Testis (tissue), 3 donors: ENCODE results near the gene ZNF714. TPM values are rescaled to one million over a fixed set of nuclear protein-coding genes. Genes with fewer than 3 reads are reported as not detected.
A peak's percentile ranks its signal among the peaks of the same experiment; 100 is the strongest.
"Not testable (repeated sequence)": the region's sequence is repeated elsewhere in the genome, so short reads cannot be mapped to it uniquely, and the experiment has no call there.

ENCODE experiments used
- DNase-seq: peaks from one replicate; pipeline ENCODE4 v3.0.0-alpha.2; 2019
- H3K27ac ChIP-seq, 2 donors: fragments of 200-600 bp; sonication (generic); one replicate each; pipeline ENCODE4 v1.5.1; 2019
- H3K27me3 ChIP-seq: fragments of 200-600 bp; sonication (generic); one replicate; pipeline ENCODE4 v1.5.1; 2019
- H3K36me3 ChIP-seq: fragments of 200-600 bp; sonication (generic); one replicate; pipeline ENCODE4 v1.5.1; 2017; ENCODE audit warnings: low read depth; ENCODE audit errors: missing control alignments
- H3K4me1 ChIP-seq: fragments of 200-600 bp; sonication (generic); one replicate; pipeline ENCODE4 v1.5.1; 2019
- H3K4me3 ChIP-seq, 2 donors: fragments of 200-600 bp; sonication (generic); one replicate each; pipeline ENCODE4 v1.5.1; 2017 to 2019
- H3K9me3 ChIP-seq: fragments of 200-600 bp; sonication (generic); one replicate; pipeline ENCODE4 v1.5.1; 2017
- CTCF ChIP-seq, 3 experiments: fragments of 450-650 bp in 2 of 3; fragments of 200-600 bp in 1 of 3; sonication (generic) in 1 of 3; IDR thresholded peaks; one replicate each; pipeline ENCODE4 v1.5.1; 2016 to 2019; ENCODE audit warnings: antibody characterized with exemption in 3 of 3, mild to moderate bottlenecking in 2 of 3, moderate library complexity in 1 of 3
- POLR2A ChIP-seq: fragments of 450-650 bp; IDR thresholded peaks from one replicate; pipeline ENCODE4 v1.6.1; 2017; ENCODE audit warnings: antibody characterized with exemption, mild to moderate bottlenecking, moderate library complexity
- WGBS, 2 donors: methylation state at CpG; one replicate each; pipeline ENCODE4 v1.1.5; 2018; 5-methylcytosine and 5-hydroxymethylcytosine counted together
- intact Hi-C: fragments of 100-400 bp; cut with DNase I; formaldehyde crosslinking; loops from one replicate; pipeline ENCODE4 v1.15.1; 2023; ENCODE audit warnings: low total_unique reads
- polyA plus RNA-seq: library from polyadenylated mRNA; stranded (reverse); fragments of 350-450 nt; fragmentation: Illumina TruSeq; extraction: RNeasy Lipid Tissue Mini Kit (QIAGEN cat#74804); gene quantifications from one replicate; pipeline ENCODE4 v1.2.3, GENCODE V29; 2014; ENCODE audit warnings: low read depth, low replicate concordance; ENCODE audit not compliant: insufficient read depth
- total RNA-seq, 2 donors: library from RNA; depleted of rRNA; stranded (reverse); fragments of >200 nt; gene quantifications; one replicate each; pipeline ENCODE4 v1.2.3, GENCODE V29; 2016

The ZNF714 gene
- total and polyA plus RNA-seq, 3 donors from 2014 or later, result 4.2 to 36.4 (median 25.3) TPM

GRCh38 chr19:21134934-21135366 lies 52.9 kb downstream of the ZNF714 start:
- Histone ChIP-seq H3K27ac (no peak overlapping the region), H3K4me1 (no peaks in the 10 kb centered on the region), H3K9me3 (no peaks in the 10 kb centered on the region), H3K36me3 (no peaks in the 10 kb centered on the region), H3K27me3 (no peaks in the 10 kb centered on the region), H3K4me3 (no peak overlapping the region)
- WGBS, 2 donors, result 70 to 72% methylated on average over 2 of the region's 2 CpGs
- TF ChIP-seq POLR2A (no peak), CTCF (IDR thresholded peaks at IDR 0.05) (no peak)
- no peak for DNase-seq
- intact Hi-C loops, result no loop called here

GRCh38 chr19:21135433-21135832 lies 53.4 kb downstream of the ZNF714 start:
- no peaks in the 10 kb centered on the region for H3K36me3 ChIP-seq

GRCh38 chr19:21138130-21138529 lies 56.1 kb downstream of the ZNF714 start:
- DNase-seq, result no peak
- Histone ChIP-seq H3K27me3 (no peaks in the 10 kb centered on the region), H3K4me1 (no peaks in the 10 kb centered on the region), H3K9me3 (no peaks in the 10 kb centered on the region), H3K4me3 (no peak overlapping the region), H3K27ac (no peak overlapping the region), H3K36me3 (no peaks in the 10 kb centered on the region)
- intact Hi-C loops, result no loop called here
- TF ChIP-seq CTCF (IDR thresholded peaks at IDR 0.05) (no peak), POLR2A (no peak)

More at GRCh38 chr19:21135433-21135832, 53.4 kb downstream of the ZNF714 start:
- DNase-seq, result no peak
- 83 to 88% methylated on average over 8 of the region's 8 CpGs for WGBS, 2 donors
- Histone ChIP-seq H3K4me1 (no peaks in the 10 kb centered on the region), H3K27me3 (no peaks in the 10 kb centered on the region), H3K27ac (no peak overlapping the region), H3K9me3 (no peaks in the 10 kb centered on the region), H3K4me3 (no peak overlapping the region)
- TF ChIP-seq CTCF (IDR thresholded peaks at IDR 0.05) (no peak), POLR2A (no peak)
- intact Hi-C loops, result no loop called here

GRCh38 chr19:21141006-21141405 lies 59.0 kb downstream of the ZNF714 start:
- H3K9me3 ChIP-seq, H3K36me3 ChIP-seq, H3K27ac ChIP-seq, intact Hi-C loops, H3K27me3 ChIP-seq, DNase-seq, H3K4me3 ChIP-seq, H3K4me1 ChIP-seq: not testable (repeated sequence)
- 33 to 50% methylated on average over 1 of the region's 1 CpG for WGBS, 2 donors

- H3K9me3 ChIP-seq, result no peaks in the 10 kb centered on the region
- intact Hi-C loops, result no loop called here
- H3K4me3 ChIP-seq, result peak within 1 kb of the TSS; percentile 73 to 84
- H3K27me3 ChIP-seq, result no peaks in the 10 kb centered on the region
- H3K4me1 ChIP-seq, result no peaks in the 10 kb centered on the region
- TF ChIP-seq CTCF (IDR thresholded peaks at IDR 0.05) (no peak), POLR2A (peak; percentile 79)
- DNase-seq, result peak; percentile 98
- no peaks in the 10 kb centered on the region for H3K36me3 ChIP-seq
- WGBS, 2 donors, result 0% methylated on average over 16 to 30 of the region's 30 CpGs
- peak within 1 kb of the TSS; percentile 84 to 87 for H3K27ac ChIP-seq
Measured at GRCh38 chr19:21141787-21142464, 59.9 kb downstream of the ZNF714 start, which contains the start of gene ZNF431. Gene ZNF431, plus strand, starts transcription at chr19:21142040. Its CDS starts 144 bp downstream, at chr19:21142184.
